Renal pelvis (tissue), 4 donors: Measurements from ENCODE around the gene TNFRSF19. TPM values are rescaled to one million over a fixed set of nuclear protein-coding genes. Genes with fewer than 3 reads are reported as not detected.

ENCODE experiments used
- DNase-seq: peaks from one replicate; pipeline ENCODE4 v3.0.0-alpha.2; 2013
- polyA plus RNA-seq, 3 donors: library from polyadenylated mRNA; unstranded; fragments of 120-200 nt; gene quantifications; one replicate each; pipeline ENCODE4 v1.2.1, GENCODE V29; 2013; ENCODE audit not compliant: insufficient read length in 3 of 3

The TNFRSF19 gene
- polyA plus RNA-seq, 3 donors, result 46.6 to 51.2 (median 46.7) TPM

DNA sequence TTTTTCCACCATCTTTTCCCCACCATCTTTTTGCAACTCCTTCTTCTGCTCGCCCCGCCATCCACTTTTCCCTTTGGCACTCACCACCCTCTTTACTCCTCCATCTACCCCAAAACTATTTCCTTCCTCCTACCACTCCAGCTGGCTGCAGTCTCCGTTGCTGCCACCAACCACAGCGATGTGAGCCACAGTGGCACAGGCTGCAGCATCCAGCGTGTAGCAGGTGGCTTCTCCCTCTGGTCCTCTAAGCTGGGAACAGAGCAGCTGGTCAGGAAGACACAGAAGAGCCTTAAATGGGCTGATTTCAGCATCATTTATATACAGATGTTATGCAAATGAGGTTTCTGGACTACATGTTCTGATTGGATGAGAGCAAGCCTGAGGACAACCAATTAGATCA lies 144.5 kb downstream of the TNFRSF19 start:
- no peak for DNase-seq

DNA sequence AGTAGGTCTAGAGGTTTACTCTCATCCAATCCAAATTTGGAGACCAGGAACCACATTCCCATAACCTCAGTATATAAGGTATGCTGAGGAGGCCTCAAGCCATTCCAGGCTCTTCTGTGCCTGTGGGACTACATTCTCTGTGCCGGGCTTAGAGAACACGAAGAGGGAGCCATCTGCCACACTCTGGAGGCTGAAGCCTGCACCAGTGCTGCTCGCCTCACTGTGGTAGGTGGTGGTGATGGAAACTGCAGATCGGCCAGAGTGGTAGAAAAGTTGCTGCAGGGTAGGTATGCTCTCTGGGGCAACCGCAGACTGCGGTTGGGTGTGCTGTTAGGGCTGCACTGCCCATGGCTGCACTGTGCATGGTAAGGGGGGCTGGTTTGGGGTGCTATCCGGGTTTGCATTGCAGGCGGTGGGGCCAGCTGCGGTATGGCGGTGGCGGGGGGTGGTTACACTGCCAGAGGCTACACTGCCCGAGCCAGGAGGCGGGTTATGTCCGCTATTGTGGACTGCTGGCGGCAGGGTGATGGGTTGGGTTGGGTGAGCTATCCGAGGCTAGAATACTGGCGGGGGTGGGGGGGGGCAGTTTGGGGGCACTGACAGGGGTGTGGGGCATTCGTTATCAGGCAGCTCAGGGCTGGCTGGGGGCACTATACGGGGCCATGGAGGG lies 145.0 kb downstream of the TNFRSF19 start:
- DNase-seq, result no peak

- no peak for DNase-seq
Measured at GRCh38 chr13:23715762-23716235, 145.6 kb downstream of the TNFRSF19 start.

- DNase-seq, result no peak
Measured at GRCh38 chr13:23716401-23716800, 146.2 kb downstream of the TNFRSF19 start.

DNA sequence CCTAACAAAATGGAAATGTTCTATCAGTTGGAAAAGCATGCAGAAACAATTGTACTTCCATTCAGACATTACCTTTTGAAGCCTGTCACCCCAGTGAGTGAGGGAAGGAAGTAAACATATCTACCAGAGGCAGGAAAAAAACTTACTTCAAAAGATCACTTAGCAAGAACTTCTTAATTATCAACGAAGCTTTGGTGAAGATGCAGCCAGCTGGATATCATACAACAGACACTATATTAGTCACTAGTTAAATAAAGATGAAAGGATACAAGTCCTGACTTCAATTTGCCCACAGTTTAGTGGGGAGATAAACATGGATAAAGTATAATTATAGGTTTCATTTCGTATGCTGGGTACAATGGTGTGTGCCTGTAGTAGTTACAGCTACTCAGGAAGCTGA lies 148.8 kb downstream of the TNFRSF19 start:
- no peak for DNase-seq

DNA sequence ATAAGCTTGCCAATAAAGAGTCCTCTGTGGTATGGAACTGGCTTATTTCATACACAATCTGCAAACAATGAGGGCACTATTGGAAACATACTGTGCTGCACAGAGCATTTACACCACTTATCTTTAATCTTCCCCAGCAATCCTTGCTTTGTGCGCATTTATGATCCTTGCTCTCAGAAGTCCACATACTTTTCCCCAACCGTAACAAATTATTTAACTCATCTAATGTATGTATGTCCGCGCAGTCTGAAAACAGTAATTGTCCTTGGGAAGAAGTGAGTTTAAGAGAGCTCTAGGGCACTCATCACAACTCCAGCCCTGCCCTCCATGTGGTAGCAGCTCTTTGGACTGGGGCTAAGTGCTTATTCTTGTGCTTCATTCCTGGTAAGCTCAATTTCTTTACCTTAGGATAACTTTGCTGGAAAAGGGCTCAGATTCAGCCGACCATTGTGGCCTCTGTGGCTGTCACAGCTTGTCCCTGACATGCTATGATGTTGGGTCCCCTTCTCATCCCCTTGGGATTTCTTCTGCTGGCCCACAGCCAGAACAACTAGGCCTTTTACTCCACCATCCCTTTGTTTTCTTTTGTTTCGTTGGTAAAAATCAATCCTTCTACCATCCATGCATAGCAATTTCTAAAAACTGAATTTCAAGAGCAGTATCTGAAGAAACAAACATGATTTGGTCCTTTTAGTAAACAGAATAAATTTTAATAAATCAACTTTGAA lies 152.7 kb downstream of the TNFRSF19 start:
- no peak for DNase-seq

DNA sequence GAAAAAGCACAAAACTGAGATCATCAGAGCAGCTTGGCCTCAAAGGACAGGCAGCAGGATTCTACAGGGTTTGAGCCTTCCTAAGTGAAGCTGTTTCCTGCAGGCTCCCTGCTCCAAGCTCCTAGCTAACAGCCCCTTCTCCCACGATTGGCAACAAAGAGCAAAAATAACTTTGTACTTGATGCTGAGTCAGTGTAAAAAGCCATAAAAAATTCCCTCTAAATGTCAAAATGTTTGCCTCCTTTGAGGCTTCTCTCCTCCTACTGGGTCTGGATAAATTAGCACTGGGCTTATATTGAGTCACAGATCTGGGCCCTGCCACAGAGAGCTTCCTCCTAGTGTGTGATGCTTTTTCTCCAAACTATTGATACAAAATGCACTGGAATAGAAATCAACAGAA lies 153.3 kb downstream of the TNFRSF19 start:
- DNase-seq, result no peak

DNA sequence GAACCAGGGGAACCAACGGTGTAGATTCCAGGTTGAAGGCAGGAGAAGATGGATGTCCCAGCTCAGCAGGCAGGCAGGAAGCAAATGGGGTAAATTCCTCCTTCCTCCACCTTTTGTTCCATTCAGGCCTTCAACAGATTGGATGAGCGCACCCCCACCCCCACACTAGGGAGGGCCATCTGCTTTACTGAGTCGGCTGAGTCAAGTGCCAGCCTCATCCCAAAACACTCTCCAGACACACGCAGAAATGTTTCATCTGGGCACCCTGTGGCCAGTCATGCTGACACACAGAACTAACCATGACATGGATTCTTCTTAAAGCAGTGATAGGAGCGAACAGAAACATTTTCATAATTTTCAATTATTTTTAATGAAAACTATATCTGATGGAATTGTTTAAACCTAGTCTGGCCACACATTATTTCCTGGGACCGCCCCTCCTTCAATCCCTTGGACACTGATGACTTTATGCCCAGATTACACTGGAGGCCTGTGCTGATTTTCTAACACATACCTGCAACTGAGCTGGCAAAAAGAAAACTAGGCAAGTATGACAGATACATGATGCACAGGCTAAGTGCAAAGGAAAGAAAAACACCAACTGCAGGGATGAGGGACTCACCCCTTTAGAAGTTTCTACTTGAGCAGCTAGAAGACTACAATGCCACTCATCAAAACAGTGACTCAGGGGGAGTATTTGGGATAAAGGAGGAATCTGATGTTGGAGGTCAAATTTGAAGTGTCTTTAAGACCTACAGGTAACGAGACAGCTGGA lies 154.2 kb downstream of the TNFRSF19 start:
- no peak for DNase-seq

Other genes starting within 250 kb of the TNFRSF19 start
- 10 to 100 TPM; 10.0 to 12.1 (median 10.8) TPM for gene SACS, start 136.7 kb upstream of the TNFRSF19 start, polyA plus RNA-seq